Measurements from ENCODE around the gene MAP3K12. TPM values are rescaled to one million over a fixed set of nuclear protein-coding genes. Genes with fewer than 3 reads are reported as not detected.

Gene MAP3K12
- total RNA-seq, 1 experiment from 2014 or later, result 11.6 TPM

- ChIA-PET CTCF (no interaction called here), POLR2A (ENCODE audit: low non-redundant PET) (no interaction called here)
- H3K36me3 ChIP-seq (ENCODE audit: insufficient read depth, low read length, poor library complexity, severe bottlenecking), result peaks cover 63% of the 10 kb centered on the region
- TF ChIP-seq CTCF (conservative IDR thresholded peaks at IDR 0.05; ENCODE audit: low read depth, low read length) (no peak), EZH2 (IDR thresholded peaks at IDR 0.05; ENCODE audit: borderline replicate concordance, low read depth, low read length, poor library complexity, severe bottlenecking) (no peak)
- BruUV-seq (replicated peaks), result no TSS peak
- intact Hi-C loops (cut with micrococcal nuclease; ENCODE audit: unreplicated experiment), result no loop called here
- no peaks in the 10 kb centered on the region for H3K27me3 ChIP-seq (replicated peaks; ENCODE audit: insufficient read depth, low read depth, low read length, poor library complexity)
- H3K9me3 ChIP-seq (ENCODE audit: low read depth, low read length, poor library complexity, severe bottlenecking), result no peaks in the 10 kb centered on the region
- no peak overlapping the region for H3K27ac ChIP-seq (ENCODE audit: low read depth, low read length, poor library complexity, severe bottlenecking)
- DNase-seq (ENCODE audit: low spot score), result no peak
- H3K4me3 ChIP-seq (ENCODE audit: low read depth, low read length, poor library complexity, severe bottlenecking), result no peak overlapping the region
- H3K4me1 ChIP-seq (ENCODE audit: insufficient read depth, low read length, poor library complexity, severe bottlenecking), result peaks cover 19% of the 10 kb centered on the region
These were observed 44.6 kb downstream of the MAP3K12 start for GRCh38 chr12:53454707-53455106.

GRCh38 chr12:53453953-53454640 is 45.2 kb downstream of the MAP3K12 start:
- H3K4me1 ChIP-seq (ENCODE audit: insufficient read depth, low read length, poor library complexity, severe bottlenecking), result peaks cover 18% of the 10 kb centered on the region
- no peak for DNase-seq (ENCODE audit: low spot score)
- CTCF ChIA-PET, result no interaction called here
- H3K4me3 ChIP-seq (ENCODE audit: low read depth, low read length, poor library complexity, severe bottlenecking), result peak overlapping the region; percentile 94
- POLR2A ChIA-PET (ENCODE audit: low non-redundant PET), result no interaction called here
- intact Hi-C loops (cut with micrococcal nuclease; ENCODE audit: unreplicated experiment), result no loop called here
- no peaks in the 10 kb centered on the region for H3K27me3 ChIP-seq (replicated peaks; ENCODE audit: insufficient read depth, low read depth, low read length, poor library complexity)
- H3K36me3 ChIP-seq (ENCODE audit: insufficient read depth, low read length, poor library complexity, severe bottlenecking), result peaks cover 57% of the 10 kb centered on the region
- H3K9me3 ChIP-seq (ENCODE audit: low read depth, low read length, poor library complexity, severe bottlenecking), result no peaks in the 10 kb centered on the region
- no peak overlapping the region for H3K27ac ChIP-seq (ENCODE audit: low read depth, low read length, poor library complexity, severe bottlenecking)
- no TSS peak for BruUV-seq (replicated peaks)
- no peak for TF ChIP-seq EZH2 (IDR thresholded peaks at IDR 0.05; ENCODE audit: borderline replicate concordance, low read depth, low read length, poor library complexity, severe bottlenecking)
- TF ChIP-seq CTCF (conservative IDR thresholded peaks at IDR 0.05; ENCODE audit: low read depth, low read length), result no peak

GRCh38 chr12:53452159-53453077 is 46.8 kb downstream of the MAP3K12 start:
- no peak for TF ChIP-seq EZH2 (IDR thresholded peaks at IDR 0.05; ENCODE audit: borderline replicate concordance, low read depth, low read length, poor library complexity, severe bottlenecking)
- peak; percentile 55 for TF ChIP-seq CTCF (conservative IDR thresholded peaks at IDR 0.05; ENCODE audit: low read depth, low read length)
- Histone ChIP-seq H3K36me3 (ENCODE audit: insufficient read depth, low read length, poor library complexity, severe bottlenecking) (peaks cover 40% of the 10 kb centered on the region), H3K27ac (ENCODE audit: low read depth, low read length, poor library complexity, severe bottlenecking) (peak overlapping the region; percentile 99), H3K9me3 (ENCODE audit: low read depth, low read length, poor library complexity, severe bottlenecking) (no peaks in the 10 kb centered on the region), H3K4me1 (ENCODE audit: insufficient read depth, low read length, poor library complexity, severe bottlenecking) (peaks cover 18% of the 10 kb centered on the region), H3K27me3 (replicated peaks; ENCODE audit: insufficient read depth, low read depth, low read length, poor library complexity) (no peaks in the 10 kb centered on the region), H3K4me3 (ENCODE audit: low read depth, low read length, poor library complexity, severe bottlenecking) (peak overlapping the region; percentile 94)
- CTCF ChIA-PET, result no interaction called here
- DNase-seq (ENCODE audit: low spot score), result peak; percentile 84
- POLR2A ChIA-PET (ENCODE audit: low non-redundant PET), result no interaction called here
- no TSS peak for BruUV-seq (replicated peaks)
- intact Hi-C loops (cut with micrococcal nuclease; ENCODE audit: unreplicated experiment), result no loop called here

All from A673 (cell line).